Measurements from ENCODE around the gene CENPM. TPM values are rescaled to one million over a fixed set of nuclear protein-coding genes. Genes with fewer than 3 reads are reported as not detected.

Gene CENPM
- total and polyA plus RNA-seq, 2 experiments from 2014 or later: 50.0 to 61.6 TPM

DNA sequence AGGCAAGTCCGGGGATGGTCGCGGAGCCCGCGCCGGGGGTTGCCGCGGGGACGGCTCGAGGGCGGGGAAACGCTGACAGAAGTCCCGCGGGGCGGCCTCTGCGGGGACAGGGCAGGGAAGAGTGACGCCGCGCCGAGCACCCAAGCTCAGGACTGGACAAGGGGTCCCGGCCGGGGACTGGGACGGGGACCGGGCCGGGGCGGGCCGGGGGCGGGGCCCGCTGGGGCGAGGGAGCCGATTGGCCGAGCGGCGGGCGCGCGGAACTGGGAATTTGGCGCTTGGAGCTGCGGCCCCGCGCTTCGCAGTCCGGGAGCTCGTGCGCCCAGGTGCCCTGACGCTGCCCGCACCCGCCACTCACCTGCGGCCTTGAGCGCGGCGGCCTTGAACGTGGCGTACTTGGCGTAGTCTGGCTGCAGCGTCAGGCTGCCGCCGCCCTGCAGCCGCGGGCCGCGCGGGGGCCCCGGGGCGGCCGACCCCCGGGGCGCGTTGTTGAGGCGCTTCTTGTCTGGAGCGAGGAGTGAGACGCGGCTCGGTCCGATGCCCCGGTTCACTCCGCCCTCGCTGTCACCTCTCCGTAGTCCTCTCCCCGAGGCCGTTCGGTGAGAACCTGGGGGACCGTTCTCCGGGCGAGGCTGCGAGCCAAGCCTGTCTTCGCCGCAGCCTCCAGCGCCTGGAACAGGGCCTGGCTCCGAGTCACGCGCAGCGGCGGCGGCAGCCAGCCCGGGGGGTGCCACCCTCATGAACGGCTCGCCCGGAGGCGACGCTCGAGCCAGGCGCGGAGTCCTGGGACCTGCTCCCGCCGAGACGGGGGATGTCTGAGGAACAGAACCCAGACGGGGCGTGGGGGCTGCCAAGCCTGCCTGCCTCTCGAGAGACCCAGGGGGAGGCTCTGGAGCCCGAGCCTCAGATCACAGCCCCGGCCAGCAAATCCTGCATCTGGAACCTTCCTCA, 36.6 kb downstream of the CENPM start:
- Histone ChIP-seq H2AFZ (no peak overlapping the region), H3K4me2 (peak overlapping the region; percentile 73), H3K79me2 (replicated peaks; ENCODE audit: insufficient read depth) (no peaks in the 10 kb centered on the region), H4K20me1 (replicated peaks; ENCODE audit: insufficient read depth) (peaks cover 5% of the 10 kb centered on the region), H3K4me1 (ENCODE audit: insufficient read depth) (peaks cover 9% of the 10 kb centered on the region; the same call in 1 of the 2 replicates), H3K27me3 (ENCODE audit: insufficient read depth) (peaks cover 71% of the 10 kb centered on the region), H3K9me2 (ENCODE audit: insufficient read depth) (no peaks in the 10 kb centered on the region), H3K4me3 (peak overlapping the region; percentile 48; the same call in 1 of the 2 replicates), H3K36me3 (ENCODE audit: insufficient read depth) (no peaks in the 10 kb centered on the region), H3F3A (replicated peaks; ENCODE audit: low read depth) (peaks cover 20% of the 10 kb centered on the region), H3K27ac (ENCODE audit: low read depth) (no peak overlapping the region)
- ATAC-seq (peak; percentile 32), DNase-seq (ENCODE audit: low spot score) (peak; percentile 79)
- H3K4me1 Mint-ChIP-seq: peaks cover 12% of the 10 kb centered on the region; the same call in 2 of the 3 replicates
- peaks cover 5% of the 10 kb centered on the region for H3K36me3 Mint-ChIP-seq (ENCODE audit: low read depth)
- TF ChIP-seq, protein P1, sequence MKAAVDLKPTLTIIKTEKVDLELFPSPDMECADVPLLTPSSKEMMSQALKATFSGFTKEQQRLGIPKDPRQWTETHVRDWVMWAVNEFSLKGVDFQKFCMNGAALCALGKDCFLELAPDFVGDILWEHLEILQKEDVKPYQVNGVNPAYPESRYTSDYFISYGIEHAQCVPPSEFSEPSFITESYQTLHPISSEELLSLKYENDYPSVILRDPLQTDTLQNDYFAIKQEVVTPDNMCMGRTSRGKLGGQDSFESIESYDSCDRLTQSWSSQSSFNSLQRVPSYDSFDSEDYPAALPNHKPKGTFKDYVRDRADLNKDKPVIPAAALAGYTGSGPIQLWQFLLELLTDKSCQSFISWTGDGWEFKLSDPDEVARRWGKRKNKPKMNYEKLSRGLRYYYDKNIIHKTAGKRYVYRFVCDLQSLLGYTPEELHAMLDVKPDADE (IDR thresholded peaks at IDR 0.05): no peak
- TF ChIP-seq EZH2 (IDR thresholded peaks at IDR 0.05; ENCODE audit: low read depth, unreplicated experiment): peak; percentile 88
- peaks cover 6% of the 10 kb centered on the region for H3K9me3 Mint-ChIP-seq
- H3K27ac Mint-ChIP-seq: no peak overlapping the region
- H3K4me3 Mint-ChIP-seq: no peak overlapping the region
- peaks cover 68% of the 10 kb centered on the region for H3K27me3 Mint-ChIP-seq (ENCODE audit: insufficient read depth, low read depth, poor library complexity)

DNA sequence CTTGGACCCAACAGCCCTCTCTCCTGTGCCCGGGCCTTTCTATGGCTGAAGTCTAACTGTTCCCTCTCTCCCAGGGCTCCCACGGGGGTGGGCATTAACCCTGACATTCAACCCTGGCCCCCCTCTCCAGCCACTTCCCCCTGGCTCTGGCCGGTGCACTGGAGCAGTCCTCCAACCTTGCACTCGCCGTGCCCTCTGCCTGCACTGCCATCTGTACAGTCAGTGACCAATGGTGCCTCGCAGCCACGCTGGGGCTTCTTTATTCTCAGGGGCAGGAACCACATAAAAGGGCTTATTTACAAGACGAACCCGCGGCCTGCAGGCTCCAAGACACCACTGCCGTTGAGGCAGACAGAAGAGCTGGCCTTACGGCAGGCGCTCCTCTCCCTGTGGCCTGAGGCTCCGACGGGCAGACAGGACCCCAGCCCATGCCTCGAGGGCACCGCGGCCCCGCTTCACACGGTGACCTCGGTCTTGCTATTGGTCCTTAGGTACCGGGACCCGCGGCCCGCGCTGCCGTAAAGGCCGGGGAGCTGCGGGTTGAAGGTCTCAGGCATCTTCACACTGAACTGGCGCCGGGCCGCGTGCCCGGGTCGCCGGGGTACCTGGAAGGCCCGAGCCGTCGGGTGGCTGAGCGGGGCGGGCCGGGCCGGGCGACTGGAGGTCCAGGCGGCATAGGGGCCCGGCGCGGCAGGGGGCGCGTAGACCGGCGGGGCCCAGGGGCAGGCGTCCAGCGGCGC, 37.5 kb downstream of the CENPM start:
- no peaks in the 10 kb centered on the region for H3K79me2 ChIP-seq (replicated peaks; ENCODE audit: insufficient read depth)
- H3K9me3 Mint-ChIP-seq: peaks cover 6% of the 10 kb centered on the region
- no peaks in the 10 kb centered on the region for H3K9me2 ChIP-seq (ENCODE audit: insufficient read depth)
- H3K27ac ChIP-seq (ENCODE audit: low read depth): no peak overlapping the region
- peaks cover 63% of the 10 kb centered on the region for H3K27me3 ChIP-seq (ENCODE audit: insufficient read depth)
- peak; percentile 6 for ATAC-seq
- H3K27ac Mint-ChIP-seq: no peak overlapping the region
- peak overlapping the region; percentile 73 for H3K4me2 ChIP-seq
- H3K4me3 Mint-ChIP-seq: 0 out of 3 replicates have a peak overlapping the region, but pooled peaks have one; percentile 10
- H3F3A ChIP-seq (replicated peaks; ENCODE audit: low read depth): peaks cover 20% of the 10 kb centered on the region
- no peak overlapping the region for H2AFZ ChIP-seq
- H3K4me1 ChIP-seq (ENCODE audit: insufficient read depth): peaks cover 8% of the 10 kb centered on the region; the same call in 1 of the 2 replicates
- H3K27me3 Mint-ChIP-seq (ENCODE audit: insufficient read depth, low read depth, poor library complexity): peaks cover 64% of the 10 kb centered on the region
- DNase-seq (ENCODE audit: low spot score): peak; percentile 66
- no peaks in the 10 kb centered on the region for H3K36me3 ChIP-seq (ENCODE audit: insufficient read depth)
- peak overlapping the region; percentile 48; the same call in 1 of the 2 replicates for H3K4me3 ChIP-seq
- peaks cover 6% of the 10 kb centered on the region for H3K36me3 Mint-ChIP-seq (ENCODE audit: low read depth)
- peaks cover 12% of the 10 kb centered on the region; the same call in 2 of the 3 replicates for H3K4me1 Mint-ChIP-seq
- H4K20me1 ChIP-seq (replicated peaks; ENCODE audit: insufficient read depth): peaks cover 5% of the 10 kb centered on the region
- TF ChIP-seq, protein P2, sequence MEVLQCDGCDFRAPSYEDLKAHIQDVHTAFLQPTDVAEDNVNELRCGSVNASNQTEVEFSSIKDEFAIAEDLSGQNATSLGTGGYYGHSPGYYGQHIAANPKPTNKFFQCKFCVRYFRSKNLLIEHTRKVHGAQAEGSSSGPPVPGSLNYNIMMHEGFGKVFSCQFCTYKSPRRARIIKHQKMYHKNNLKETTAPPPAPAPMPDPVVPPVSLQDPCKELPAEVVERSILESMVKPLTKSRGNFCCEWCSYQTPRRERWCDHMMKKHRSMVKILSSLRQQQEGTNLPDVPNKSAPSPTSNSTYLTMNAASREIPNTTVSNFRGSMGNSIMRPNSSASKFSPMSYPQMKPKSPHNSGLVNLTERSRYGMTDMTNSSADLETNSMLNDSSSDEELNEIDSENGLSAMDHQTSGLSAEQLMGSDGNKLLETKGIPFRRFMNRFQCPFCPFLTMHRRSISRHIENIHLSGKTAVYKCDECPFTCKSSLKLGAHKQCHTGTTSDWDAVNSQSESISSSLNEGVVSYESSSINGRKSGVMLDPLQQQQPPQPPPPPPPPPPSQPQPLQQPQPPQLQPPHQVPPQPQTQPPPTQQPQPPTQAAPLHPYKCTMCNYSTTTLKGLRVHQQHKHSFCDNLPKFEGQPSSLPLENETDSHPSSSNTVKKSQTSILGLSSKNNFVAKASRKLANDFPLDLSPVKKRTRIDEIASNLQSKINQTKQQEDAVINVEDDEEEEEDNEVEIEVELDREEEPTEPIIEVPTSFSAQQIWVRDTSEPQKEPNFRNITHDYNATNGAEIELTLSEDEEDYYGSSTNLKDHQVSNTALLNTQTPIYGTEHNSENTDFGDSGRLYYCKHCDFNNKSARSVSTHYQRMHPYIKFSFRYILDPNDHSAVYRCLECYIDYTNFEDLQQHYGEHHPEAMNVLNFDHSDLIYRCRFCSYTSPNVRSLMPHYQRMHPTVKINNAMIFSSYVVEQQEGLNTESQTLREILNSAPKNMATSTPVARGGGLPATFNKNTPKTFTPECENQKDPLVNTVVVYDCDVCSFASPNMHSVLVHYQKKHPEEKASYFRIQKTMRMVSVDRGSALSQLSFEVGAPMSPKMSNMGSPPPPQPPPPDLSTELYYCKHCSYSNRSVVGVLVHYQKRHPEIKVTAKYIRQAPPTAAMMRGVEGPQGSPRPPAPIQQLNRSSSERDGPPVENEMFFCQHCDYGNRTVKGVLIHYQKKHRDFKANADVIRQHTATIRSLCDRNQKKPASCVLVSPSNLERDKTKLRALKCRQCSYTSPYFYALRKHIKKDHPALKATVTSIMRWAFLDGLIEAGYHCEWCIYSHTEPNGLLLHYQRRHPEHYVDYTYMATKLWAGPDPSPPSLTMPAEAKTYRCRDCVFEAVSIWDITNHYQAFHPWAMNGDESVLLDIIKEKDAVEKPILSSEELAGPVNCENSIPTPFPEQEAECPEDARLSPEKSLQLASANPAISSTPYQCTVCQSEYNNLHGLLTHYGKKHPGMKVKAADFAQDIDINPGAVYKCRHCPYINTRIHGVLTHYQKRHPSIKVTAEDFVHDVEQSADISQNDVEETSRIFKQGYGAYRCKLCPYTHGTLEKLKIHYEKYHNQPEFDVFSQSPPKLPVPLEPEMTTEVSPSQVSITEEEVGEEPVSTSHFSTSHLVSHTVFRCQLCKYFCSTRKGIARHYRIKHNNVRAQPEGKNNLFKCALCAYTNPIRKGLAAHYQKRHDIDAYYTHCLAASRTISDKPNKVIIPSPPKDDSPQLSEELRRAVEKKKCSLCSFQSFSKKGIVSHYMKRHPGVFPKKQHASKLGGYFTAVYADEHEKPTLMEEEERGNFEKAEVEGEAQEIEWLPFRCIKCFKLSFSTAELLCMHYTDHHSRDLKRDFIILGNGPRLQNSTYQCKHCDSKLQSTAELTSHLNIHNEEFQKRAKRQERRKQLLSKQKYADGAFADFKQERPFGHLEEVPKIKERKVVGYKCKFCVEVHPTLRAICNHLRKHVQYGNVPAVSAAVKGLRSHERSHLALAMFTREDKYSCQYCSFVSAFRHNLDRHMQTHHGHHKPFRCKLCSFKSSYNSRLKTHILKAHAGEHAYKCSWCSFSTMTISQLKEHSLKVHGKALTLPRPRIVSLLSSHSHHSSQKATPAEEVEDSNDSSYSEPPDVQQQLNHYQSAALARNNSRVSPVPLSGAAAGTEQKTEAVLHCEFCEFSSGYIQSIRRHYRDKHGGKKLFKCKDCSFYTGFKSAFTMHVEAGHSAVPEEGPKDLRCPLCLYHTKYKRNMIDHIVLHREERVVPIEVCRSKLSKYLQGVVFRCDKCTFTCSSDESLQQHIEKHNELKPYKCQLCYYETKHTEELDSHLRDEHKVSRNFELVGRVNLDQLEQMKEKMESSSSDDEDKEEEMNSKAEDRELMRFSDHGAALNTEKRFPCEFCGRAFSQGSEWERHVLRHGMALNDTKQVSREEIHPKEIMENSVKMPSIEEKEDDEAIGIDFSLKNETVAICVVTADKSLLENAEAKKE (CRISPR knock-in tag; IDR thresholded peaks at IDR 0.05): no peak
- TF ChIP-seq ZNF114 (CRISPR knock-in tag; IDR thresholded peaks at IDR 0.05): no peak
- TF ChIP-seq CREB1 (CRISPR knock-in tag; IDR thresholded peaks at IDR 0.05; ENCODE audit: low read depth): no peak
- no peak for TF ChIP-seq ZNF331 (CRISPR knock-in tag; IDR thresholded peaks at IDR 0.05; ENCODE audit: low read depth)
- TF ChIP-seq POLR2AphosphoS5 (IDR thresholded peaks at IDR 0.05; ENCODE audit: low read depth): no peak
- no peak for TF ChIP-seq JUNB (IDR thresholded peaks at IDR 0.05; ENCODE audit: unreplicated experiment)
- TF ChIP-seq, protein P3, sequence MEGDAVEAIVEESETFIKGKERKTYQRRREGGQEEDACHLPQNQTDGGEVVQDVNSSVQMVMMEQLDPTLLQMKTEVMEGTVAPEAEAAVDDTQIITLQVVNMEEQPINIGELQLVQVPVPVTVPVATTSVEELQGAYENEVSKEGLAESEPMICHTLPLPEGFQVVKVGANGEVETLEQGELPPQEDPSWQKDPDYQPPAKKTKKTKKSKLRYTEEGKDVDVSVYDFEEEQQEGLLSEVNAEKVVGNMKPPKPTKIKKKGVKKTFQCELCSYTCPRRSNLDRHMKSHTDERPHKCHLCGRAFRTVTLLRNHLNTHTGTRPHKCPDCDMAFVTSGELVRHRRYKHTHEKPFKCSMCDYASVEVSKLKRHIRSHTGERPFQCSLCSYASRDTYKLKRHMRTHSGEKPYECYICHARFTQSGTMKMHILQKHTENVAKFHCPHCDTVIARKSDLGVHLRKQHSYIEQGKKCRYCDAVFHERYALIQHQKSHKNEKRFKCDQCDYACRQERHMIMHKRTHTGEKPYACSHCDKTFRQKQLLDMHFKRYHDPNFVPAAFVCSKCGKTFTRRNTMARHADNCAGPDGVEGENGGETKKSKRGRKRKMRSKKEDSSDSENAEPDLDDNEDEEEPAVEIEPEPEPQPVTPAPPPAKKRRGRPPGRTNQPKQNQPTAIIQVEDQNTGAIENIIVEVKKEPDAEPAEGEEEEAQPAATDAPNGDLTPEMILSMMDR (conservative IDR thresholded peaks at IDR 0.05; ENCODE audit: low read depth in 2 of 2): no peak
- no peak for TF ChIP-seq STAT1 (IDR thresholded peaks at IDR 0.05; ENCODE audit: unreplicated experiment)

All from GM23338 (cell line).